Measurements from ENCODE around the gene FGGY.
"Not testable (repeated sequence)": the region's sequence is repeated elsewhere in the genome, so short reads cannot be mapped to it uniquely, and the experiment has no call there.

The FGGY gene

GRCh38 chr1:59289570-59289969 is 7.3 kb upstream of the FGGY start:
- DNase-seq = no peak

- no peak for DNase-seq
These were observed 6.5 kb upstream of the FGGY start for GRCh38 chr1:59290193-59290949.

DNA sequence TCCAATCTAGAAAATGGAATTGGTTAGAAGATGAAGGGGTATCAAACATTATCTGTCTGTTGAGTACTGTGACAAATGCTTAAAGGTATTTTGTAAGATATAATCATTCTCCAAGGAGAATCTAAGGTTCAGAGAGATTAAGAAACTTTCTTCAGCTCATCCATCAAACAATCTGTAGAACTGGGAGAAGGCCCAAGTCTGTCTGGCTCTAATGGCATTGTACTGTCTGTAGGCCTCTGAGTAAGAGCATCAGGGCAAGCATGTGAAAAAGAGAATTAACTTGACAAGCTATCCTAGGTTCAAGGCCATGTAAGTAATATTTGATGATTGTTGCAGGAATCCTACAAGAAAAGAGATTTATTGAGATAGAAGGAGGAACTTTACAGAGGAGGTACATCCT is 5.3 kb upstream of the FGGY start:
- DNase-seq = no peak

- DNase-seq = no peak
These were observed 4.3 kb upstream of the FGGY start for GRCh38 chr1:59292562-59292961.

GRCh38 chr1:59293206-59293605 is 3.7 kb upstream of the FGGY start:
- no peak for DNase-seq

DNA sequence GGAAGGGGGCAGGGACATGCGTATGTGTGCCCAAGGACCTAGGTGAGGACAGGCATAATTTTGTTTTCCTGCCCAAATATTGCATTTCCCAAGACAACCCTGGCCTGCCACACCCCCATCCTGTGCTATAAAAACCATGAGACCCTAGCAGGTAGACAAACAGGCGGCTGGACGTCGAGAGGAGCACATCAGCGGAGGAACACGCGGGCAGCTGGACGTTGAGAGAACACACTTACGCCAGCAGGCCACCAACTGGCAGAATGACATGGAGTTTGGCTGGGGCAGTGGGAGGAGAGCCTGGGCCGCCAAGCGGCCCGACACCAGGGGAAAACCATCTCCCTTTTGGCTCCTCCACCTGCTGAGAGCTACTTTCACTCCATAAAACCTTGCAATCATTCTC is 3.0 kb upstream of the FGGY start:
- no peak for DNase-seq

- no peak for DNase-seq
These were observed 2.5 kb upstream of the FGGY start for GRCh38 chr1:59294423-59294822.

DNA sequence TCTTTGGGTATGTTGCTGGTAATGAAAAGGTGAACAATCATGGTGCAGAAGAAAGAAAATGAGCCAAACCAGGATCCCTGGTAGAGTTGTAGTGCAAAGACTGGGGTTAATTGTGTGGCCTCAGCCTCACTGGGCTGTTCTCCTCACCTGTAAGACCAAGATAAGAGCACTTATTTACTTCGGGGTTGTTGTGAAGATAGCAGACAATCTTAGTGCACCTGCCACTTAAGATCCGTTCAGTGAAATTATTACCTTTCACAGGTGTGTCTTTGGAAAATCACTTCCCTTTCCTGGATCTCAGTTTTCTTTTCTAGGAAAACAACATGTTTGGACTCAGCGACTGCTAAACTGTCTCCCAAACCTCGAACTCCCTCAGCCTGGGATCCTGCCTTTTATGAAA is 1.3 kb upstream of the FGGY start:
- DNase-seq = no peak

GRCh38 chr1:59298026-59298583 is 1.2 kb downstream of the FGGY start:
- no peak for DNase-seq

GRCh38 chr1:59298710-59299346 is 1.9 kb downstream of the FGGY start:
- DNase-seq = no peak

DNA sequence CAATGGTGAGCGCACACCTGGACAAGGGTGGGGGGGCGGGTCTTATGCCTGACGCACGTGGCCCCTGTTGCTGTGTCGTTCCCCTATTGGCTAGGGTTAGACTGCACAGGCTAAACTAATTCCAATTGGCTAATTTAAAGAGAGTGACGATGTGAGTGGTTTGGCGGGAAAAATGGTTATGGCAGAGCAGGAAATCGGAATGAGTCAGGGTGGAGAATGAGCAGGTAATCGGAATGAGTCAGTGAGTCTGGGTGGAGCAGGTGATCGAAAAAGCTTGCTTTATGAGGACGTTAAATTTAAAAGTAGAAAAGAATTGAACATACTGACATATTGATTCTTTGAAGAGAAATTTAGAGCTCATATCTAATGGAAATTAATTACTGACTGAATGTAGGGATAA is 2.8 kb downstream of the FGGY start:
- DNase-seq = not testable (repeated sequence)

DNA sequence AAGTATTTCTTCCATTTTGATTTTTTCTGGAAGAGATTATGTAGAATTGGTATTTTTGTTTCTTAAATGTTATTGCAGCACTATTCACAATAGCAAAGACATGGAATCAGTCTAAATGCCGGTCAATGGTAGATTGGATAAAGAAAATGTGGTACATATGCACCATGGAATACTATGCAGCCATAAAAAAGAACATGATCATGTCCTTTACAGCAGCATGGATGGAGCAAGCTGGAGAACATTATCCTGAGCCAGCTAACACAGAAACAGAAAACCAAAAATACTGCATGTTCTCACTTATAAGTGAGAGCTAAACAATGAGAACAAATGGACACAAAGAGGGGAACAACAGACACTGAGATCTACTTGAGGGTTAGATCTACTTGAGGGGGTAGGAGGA is 5.4 kb downstream of the FGGY start:
- no peak for DNase-seq

DNA sequence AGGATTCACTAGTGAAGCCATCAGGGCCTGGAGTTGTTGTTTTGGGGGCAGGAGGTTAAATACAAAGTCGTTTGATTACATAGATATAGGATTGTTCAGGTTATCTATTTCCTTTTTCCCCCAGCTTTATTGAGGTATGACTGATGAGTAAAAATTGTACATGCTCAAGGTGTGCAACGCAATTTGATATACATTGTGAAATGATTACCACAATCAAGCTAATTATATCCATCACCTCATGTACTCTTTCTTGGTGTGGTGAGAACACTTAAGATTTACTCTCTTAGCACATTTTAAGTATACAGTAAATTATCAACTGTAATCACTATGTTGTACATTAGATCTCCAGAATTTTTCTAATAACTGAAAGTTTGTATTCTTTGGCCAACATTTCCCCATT is 6.0 kb downstream of the FGGY start:
- no peak for DNase-seq

DNA sequence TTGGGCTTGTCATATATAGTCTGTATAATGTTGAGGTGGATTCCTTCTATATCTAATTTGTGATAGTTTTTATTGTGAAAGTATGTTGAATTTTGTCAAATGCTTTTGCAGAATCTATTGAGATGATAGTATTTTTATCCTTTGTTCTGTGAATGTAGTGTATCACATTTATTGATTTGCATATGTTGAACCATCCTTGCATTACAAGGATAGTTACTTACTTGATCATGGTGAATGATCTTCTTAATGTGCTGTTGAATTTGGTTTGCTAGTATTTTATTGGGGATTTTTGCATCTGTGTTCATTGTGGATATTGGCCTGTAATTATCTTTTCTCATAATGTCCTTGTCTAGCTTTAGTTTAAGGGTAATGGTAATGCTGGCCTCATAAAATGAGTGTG is 8.3 kb downstream of the FGGY start:
- no peak for DNase-seq

GRCh38 chr1:59307591-59307990 is 10.7 kb downstream of the FGGY start:
- DNase-seq = no peak

- DNase-seq = no peak
These were observed 11.9 kb downstream of the FGGY start for GRCh38 chr1:59308839-59309238.

DNA sequence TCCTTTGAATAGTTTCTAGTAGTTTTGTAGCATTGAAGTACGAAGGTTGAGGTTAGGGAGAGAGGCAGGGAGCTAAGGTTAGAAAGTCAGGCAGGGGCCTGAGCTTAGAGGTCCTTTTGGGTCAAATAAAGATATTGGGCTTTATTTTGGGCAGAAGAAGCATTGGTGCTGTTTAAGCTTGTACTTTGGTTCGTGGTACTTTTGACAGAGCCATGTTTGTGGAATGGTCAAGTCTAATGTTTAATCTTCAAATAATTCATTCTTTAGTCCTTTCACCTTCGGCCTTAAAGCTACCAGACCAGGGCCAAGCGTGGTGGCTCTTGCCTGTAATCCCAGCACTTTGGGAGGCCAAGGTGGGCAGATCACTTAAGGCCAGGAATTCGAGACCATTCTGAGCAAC is 12.5 kb downstream of the FGGY start:
- no peak for DNase-seq

DNA sequence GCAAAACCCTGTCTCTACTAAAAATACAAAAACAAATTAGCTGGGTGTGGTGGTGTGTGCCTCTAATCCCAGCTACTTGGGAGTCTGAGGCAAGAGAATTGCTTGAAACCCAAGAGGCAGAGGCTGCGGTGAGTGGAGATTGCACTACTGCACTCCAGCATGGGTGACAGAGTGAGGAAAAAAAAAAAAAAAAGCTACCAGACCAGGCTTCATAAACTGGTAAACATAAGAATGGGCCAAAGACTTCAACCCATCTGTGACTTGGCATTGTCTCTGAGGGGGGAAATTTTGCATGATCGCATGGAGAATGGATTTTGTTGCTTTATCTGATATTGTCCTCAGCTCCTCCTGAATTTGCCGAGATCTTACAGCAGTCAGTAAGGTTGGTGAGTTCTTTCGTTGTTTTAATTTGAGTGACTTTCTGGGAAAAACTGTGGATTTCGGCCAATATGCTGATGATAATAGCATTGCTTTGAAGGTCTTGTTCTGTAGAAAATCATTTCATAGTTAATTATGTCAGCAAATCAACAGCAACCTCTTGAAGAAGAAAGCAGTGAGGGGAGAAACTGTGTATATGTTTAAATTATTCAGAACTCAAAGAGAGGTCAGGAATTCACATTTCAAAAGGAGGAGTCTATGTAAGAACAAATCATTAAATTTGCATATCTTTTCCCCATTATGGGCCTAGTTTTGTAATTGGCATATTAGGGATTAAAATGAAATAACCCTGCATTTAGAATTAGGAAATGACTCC is 13.1 kb downstream of the FGGY start:
- DNase-seq = no peak

DNA sequence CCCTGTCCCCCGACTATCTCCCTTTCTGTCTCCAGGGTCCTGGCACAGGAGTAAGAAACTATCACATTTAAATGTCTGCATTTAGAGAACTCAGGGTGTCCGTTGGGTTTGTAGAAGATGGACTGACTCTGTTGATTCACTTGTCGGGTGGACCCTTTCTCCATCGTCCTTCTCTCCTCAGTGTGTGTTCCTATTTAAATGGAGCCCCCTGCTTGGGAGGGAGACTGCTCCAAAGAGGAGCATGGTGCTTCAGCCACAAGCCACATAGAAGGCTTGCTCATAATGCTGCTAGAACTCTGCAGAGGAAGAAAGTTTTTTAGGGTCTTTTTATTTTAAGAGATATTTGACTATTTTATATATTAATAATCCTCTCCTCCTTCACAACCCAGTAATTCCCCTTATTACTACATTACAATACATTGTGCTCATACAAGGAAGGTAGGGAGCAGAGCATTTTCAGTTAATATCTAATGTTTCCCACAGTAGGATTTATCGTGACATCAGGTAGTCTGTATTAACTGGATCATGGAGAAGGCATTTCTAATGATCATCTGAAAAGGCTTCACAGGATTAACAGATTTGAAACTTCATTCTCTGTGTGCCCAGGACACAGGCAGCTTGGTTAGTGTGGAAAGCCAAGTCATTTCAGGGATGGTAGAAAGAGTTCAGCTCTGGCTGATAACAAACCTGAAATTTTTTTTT is 13.8 kb downstream of the FGGY start:
- DNase-seq = no peak

DNA sequence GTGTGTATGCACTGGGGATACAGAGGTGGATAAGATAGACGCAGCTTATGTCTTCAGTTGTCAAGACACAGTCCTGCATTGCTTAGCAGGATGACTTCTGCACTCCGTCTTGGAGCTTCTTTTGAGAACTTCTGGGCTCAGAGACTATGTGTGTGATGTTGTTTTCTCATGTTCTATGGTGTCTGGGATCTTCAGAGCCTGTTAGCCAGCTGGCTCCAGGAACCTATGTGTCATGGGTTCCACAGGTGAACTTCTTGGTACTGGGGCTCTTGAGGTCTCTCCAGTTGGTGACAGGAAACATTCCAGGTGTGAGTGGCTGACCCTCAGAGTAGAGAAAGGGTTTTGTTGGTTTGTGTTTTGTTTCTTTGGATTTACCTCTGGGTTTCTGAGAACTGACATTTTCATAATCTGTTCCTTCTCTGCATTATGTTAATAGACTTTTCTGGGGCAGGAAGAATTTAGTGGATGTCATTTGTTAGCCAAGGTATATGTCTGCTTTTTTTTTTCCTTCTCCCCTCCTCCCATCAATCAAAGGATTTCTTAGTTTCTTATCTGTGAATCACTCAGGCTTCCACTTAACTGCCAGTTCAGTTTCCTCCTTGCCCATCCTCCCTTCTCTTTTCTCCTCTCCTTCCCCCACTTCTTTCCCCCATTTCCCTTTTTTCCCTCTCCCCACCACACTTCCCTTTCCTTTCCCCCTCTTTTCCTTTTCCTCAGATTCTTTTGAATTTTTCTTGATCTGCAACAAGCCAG is 18.1 kb downstream of the FGGY start:
- DNase-seq = no peak

DNA sequence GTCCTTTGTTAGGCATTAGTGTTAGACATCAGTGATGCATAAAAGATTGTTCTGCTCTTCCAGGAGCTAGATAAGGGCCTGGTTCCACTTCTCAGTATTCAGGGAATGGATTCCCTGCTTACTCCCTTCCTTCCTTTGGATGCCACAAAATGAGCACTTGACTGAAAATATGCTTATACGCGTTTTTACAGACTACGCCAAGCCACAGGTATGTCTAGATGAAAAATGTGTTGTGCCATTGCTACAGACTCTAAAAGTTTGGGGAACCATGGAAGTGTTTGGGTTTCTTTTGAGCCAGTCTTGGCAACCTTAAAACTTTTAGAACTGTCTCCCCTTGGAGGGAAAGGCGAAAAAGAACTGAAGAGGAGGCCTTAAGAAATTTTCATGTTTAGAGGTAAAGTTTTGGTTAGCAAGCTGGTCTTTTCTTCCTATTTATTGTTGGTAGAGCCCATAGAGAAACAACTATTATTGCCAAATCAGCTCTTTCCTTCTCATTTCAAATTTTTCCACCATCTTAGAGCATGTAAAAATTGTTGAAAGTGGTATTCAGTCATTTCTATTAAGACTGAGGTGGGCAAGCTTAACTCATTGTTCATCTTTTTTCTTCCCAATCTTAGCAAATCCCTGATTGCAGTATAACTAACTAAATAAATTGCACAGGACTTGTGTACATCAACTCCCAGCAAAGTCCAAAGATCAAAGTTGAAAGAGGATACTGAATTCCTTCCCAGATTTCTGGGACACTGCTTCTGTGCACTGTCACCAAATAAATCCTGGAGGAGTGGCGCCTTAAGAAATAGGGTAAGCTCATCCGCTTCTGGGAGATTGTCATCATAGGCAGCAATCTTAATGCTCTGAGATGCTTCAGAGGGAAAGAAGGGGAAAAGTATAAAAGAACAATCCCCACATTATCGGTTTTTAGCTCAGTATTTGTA is 18.9 kb downstream of the FGGY start:
- no peak for DNase-seq

Measured in NCI-H748 treated with DMSO at 0.1 percent for 48 hours (cell line).